Adrenal gland (tissue), 12 donors: ENCODE results near the gene HDAC4. TPM values are rescaled to one million over a fixed set of nuclear protein-coding genes. Genes with fewer than 3 reads are reported as not detected.

Experiments used
- DNase-seq, 7 donors: peaks; one replicate each; pipeline ENCODE4 v3.0.0-alpha.2; 2019 to 2020
- H3K27ac ChIP-seq, 5 donors: fragments of 200-600 bp; sonication (generic) in 4 of 5; 1 replicate in 3 of 5; 2 replicates in 2 of 5; pipeline versions ENCODE4 v1.5.1 to v1.8.0; 2016 to 2020; ENCODE audit warnings: mild to moderate bottlenecking in 1 of 5
- H3K27me3 ChIP-seq: fragments of 200-600 bp; 2 replicates; pipeline ENCODE4 v1.8.0; 2021
- H3K36me3 ChIP-seq, 2 donors: fragments of 200-600 bp; replicated peaks in 1 of 2; 1 replicate in 1 of 2; 2 replicates in 1 of 2; pipeline versions ENCODE4 v1.5.1 to v1.8.0; 2018 to 2022
- H3K4me1 ChIP-seq, 2 donors: fragments of 200-600 bp; replicated peaks in 1 of 2; 1 replicate in 1 of 2; 2 replicates in 1 of 2; pipeline versions ENCODE4 v1.5.1 to v1.8.0; 2018 to 2021
- H3K4me3 ChIP-seq, 4 donors: fragments of 200-600 bp; sonication (generic) in 3 of 4; one replicate each; pipeline ENCODE4 v1.5.1; 2016 to 2018
- H3K9me3 ChIP-seq, 3 donors: fragments of 200-600 bp; sonication (generic) in 1 of 3; replicated peaks in 1 of 3; 1 replicate in 2 of 3; 2 replicates in 1 of 3; pipeline versions ENCODE4 v1.5.1 to v1.8.0; 2016 to 2021
- POLR2A ChIP-seq, 2 donors: fragments of 450-650 bp; IDR thresholded peaks; one replicate each; pipeline ENCODE4 v1.6.1; 2017; ENCODE audit warnings: antibody characterized with exemption in 2 of 2, mild to moderate bottlenecking in 2 of 2, moderate library complexity in 1 of 2
- WGBS, 4 donors: extraction: QIAGEN DNeasy Blood & Tissue Kit in 2 of 4; methylation state at CpG; one replicate each; pipeline versions ENCODE4 v1.1.5 to v1.1.7; 2013 to 2017; 5-methylcytosine and 5-hydroxymethylcytosine counted together
- intact Hi-C, 2 donors: fragments of 100-400 bp; cut with DNase I; formaldehyde crosslinking; loops; one replicate each; pipeline versions ENCODE4 v1.14.1 to v1.15.0; 2022 to 2023
- polyA plus RNA-seq, 3 donors: library from polyadenylated mRNA; stranded (reverse); fragments of 200-250 nt in 2 of 3; fragments of 350-450 nt in 1 of 3; fragmentation: Illumina TruSeq in 1 of 3; extraction: RNeasy Lipid Tissue Mini Kit (QIAGEN cat#74804) in 1 of 3; gene quantifications; one replicate each; pipeline ENCODE4 v1.2.3, GENCODE V29; 2013 to 2014
- total RNA-seq, 9 donors: library from RNA; depleted of rRNA in 4 of 9; stranded (reverse); fragments of >200 nt in 4 of 9; fragments of 120-200 nt in 1 of 9; fragmentation: NEBNext Ultra II Directional in 1 of 9; extraction: Animal tissue kit (Norgen Biotek cat#: 25700) in 1 of 9; gene quantifications; one replicate each; pipeline versions ENCODE4 v1.1.0 to v1.2.4, GENCODE V29; 2013 to 2023
- TF ChIP-seq, protein P1 (sequence below), 6 experiments: fragments of 450-650 bp in 4 of 6; fragments of 200-600 bp in 2 of 6; sonication (generic) in 1 of 6; IDR thresholded peaks; 1 replicate in 5 of 6; 2 replicates in 1 of 6; pipeline versions ENCODE4 v1.5.1 to v1.8.0; 2016 to 2021; ENCODE audit warnings: antibody characterized with exemption in 6 of 6, mild to moderate bottlenecking in 2 of 6, moderate library complexity in 1 of 6
- donor health status: healthy with polysubstance abuse.
- donor health status: Bipolar disorder and iron deficiency.
- donor health status: DM: yes; HTN: yes; CAD: no.
- donor health status: DM: no; HTN: no; CAD: no.
- donor health status: DM: no; HTN: no; CAD: no.
- donor health status: DM: yes; HTN: yes; CAD: no.

The HDAC4 gene
- total and polyA plus RNA-seq, 12 donors = 8.3 to 88.9 (median 28.7) TPM

DNA sequence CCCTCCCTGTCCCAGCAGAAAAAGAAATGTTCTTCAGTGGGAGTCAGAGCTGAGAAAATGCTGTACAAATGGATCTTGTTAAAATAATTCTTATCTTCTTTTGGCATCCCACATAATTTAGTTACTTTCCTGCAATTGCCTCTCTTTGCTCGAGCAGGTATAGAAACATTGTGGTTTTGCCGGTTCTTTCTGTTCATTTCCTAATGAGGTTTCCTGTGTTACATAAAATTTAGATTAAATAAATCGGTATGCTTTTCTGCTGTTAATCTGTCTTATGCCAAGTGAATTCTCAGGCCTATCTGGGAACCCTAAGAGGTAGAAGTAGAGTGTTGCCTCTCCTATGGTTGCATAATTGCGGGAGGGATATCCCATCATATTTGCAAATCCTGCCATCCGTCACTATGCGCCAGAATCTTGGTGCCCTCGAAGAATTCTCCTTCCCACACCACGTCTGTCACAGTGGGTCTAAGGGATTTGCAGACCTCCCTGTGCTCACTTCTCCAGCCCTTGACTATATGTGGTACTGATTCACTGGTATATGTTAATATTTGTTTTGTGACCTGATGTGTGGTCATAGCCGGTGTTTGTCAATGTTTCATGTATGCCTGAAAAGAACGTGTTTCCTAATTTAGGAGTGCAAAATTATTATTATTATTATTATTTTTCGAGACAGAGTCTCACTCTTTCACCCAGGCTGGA lies 12.2 kb upstream of the HDAC4 start:
- 80 to 89% (median 82%) methylated on average over 11 of the region's 11 CpGs for WGBS, 4 donors
- Histone ChIP-seq H3K27ac (no peak overlapping the region), H3K4me1 (no peaks in the 10 kb centered on the region), H3K36me3 (no peaks in the 10 kb centered on the region), H3K27me3 (no peaks in the 10 kb centered on the region), H3K4me3 (no peak overlapping the region), H3K9me3 (no peaks in the 10 kb centered on the region)
- no peak for TF ChIP-seq POLR2A (IDR thresholded peaks at IDR 0.05)
- TF ChIP-seq, protein P1, sequence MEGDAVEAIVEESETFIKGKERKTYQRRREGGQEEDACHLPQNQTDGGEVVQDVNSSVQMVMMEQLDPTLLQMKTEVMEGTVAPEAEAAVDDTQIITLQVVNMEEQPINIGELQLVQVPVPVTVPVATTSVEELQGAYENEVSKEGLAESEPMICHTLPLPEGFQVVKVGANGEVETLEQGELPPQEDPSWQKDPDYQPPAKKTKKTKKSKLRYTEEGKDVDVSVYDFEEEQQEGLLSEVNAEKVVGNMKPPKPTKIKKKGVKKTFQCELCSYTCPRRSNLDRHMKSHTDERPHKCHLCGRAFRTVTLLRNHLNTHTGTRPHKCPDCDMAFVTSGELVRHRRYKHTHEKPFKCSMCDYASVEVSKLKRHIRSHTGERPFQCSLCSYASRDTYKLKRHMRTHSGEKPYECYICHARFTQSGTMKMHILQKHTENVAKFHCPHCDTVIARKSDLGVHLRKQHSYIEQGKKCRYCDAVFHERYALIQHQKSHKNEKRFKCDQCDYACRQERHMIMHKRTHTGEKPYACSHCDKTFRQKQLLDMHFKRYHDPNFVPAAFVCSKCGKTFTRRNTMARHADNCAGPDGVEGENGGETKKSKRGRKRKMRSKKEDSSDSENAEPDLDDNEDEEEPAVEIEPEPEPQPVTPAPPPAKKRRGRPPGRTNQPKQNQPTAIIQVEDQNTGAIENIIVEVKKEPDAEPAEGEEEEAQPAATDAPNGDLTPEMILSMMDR (IDR thresholded peaks at IDR 0.05) = no peak
- intact Hi-C loops = no loop called here
- DNase-seq = no peak

DNA sequence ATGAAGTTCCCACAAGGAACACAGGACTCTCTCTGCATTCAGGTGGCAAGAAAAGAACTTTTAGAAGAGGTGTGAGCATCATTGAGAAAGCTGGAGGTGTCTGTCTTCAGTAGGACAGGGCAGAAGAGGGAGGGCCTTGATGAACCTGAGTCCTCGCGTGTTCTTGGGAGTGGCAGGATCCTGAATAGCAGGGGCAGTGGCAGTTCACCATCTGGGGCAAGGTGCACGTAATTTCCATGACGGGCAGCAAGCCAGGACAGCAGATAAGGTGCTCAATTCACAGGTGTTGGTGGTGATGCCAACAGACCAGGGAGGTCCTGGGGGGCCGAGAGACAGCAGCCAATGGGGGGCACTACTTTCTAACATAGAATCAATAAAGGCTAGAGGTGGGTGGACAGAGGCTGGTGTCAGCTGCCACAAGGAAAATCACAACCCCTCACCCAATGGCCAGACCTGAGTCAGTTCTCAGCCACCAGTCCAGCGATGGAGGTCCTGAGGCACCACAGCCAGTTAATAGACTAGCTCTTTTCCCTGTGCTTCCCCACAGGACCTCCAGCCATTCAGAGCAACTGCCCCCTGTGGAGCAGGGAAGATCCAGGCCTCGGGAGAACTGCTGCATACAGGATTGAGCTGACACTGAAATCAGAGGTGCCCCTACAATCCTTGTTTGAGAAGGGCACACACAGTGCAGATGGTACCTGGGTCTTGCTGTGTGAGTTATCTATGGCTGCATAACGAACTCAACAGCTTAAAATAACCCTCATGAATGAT lies 10.9 kb upstream of the HDAC4 start:
- Histone ChIP-seq H3K4me1 (no peaks in the 10 kb centered on the region), H3K9me3 (no peaks in the 10 kb centered on the region), H3K36me3 (no peaks in the 10 kb centered on the region), H3K27me3 (no peaks in the 10 kb centered on the region), H3K27ac (no peak overlapping the region), H3K4me3 (no peak overlapping the region)
- intact Hi-C loops = no loop called here
- DNase-seq = peak in 1 of 7 donors; percentile 43
- WGBS, 4 donors = 63 to 78% (median 72%) methylated on average over 7 to 8 of the region's 8 CpGs
- TF ChIP-seq, protein P1 (IDR thresholded peaks at IDR 0.05) = no peak
- no peak for TF ChIP-seq POLR2A (IDR thresholded peaks at IDR 0.05)

DNA sequence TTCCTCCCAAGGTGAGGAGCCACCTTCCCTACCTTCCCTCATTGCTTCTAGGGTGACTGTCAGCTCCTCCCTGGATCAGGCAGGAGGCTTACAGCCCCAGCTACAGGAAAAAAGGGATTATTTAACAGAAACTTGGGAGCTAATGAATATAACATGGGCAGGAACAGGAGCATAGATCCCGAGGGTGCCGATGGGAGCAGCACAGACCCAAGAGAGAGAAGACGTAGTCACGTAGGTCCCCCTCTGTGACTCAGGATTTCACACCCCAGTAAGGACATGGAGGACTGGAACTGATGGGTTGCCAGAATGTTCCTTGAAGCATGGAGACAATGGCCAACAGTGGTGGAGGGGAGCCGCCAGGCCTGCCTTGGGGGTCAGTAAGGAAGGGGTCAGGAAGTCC lies 10.3 kb upstream of the HDAC4 start:
- Histone ChIP-seq H3K9me3 (no peaks in the 10 kb centered on the region), H3K27me3 (no peaks in the 10 kb centered on the region), H3K4me1 (no peaks in the 10 kb centered on the region), H3K36me3 (no peaks in the 10 kb centered on the region), H3K27ac (no peak overlapping the region), H3K4me3 (no peak overlapping the region)
- intact Hi-C loops = no loop called here
- TF ChIP-seq, protein P1 (IDR thresholded peaks at IDR 0.05) = no peak
- TF ChIP-seq POLR2A (IDR thresholded peaks at IDR 0.05) = no peak
- DNase-seq = peak in 1 of 7 donors; percentile 2
- 88 to 98% (median 90%) methylated on average over 5 of the region's 5 CpGs for WGBS, 4 donors

DNA sequence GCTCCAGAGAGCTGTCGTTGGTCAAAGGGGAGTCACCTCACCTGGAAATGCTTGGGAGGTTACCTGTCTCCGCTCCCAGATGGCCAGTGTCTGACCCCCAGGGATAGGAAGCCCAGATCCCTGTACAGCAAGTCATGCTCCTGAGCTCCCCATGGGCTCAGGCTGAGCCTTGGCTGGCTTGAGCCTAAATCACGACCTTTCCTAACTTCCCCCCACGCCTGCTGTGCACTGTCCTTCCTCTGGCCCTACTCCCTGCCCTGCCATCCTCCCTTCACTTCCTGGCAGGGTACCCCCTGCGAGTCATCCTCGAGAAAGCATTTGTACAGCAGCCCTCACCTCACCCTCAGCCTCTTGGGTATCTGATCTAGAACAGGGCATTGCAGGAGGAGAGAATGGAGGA lies 9.2 kb upstream of the HDAC4 start:
- Histone ChIP-seq H3K4me1 (no peaks in the 10 kb centered on the region), H3K4me3 (no peak overlapping the region), H3K27me3 (no peaks in the 10 kb centered on the region), H3K36me3 (no peaks in the 10 kb centered on the region), H3K27ac (no peak overlapping the region), H3K9me3 (no peaks in the 10 kb centered on the region)
- intact Hi-C loops = loop anchor here in 1 of 2 donors (10.0 kb wide), 1 partner anchor 475 kb away; no protein-coding TSS in a partner anchor
- WGBS, 4 donors = 75 to 83% (median 79%) methylated on average over 5 to 6 of the region's 6 CpGs
- peak in 1 of 7 donors; percentile 21 for DNase-seq
- TF ChIP-seq, protein P1 (IDR thresholded peaks at IDR 0.05) = no peak
- no peak for TF ChIP-seq POLR2A (IDR thresholded peaks at IDR 0.05)
